SH-SY5Y (cell line): ENCODE measurements around the gene PRKAA1.

Experiments used
- GATA2 ChIP-seq: IDR thresholded peaks from 2 replicates; pipeline ENCODE4 v1.6.1; 2011; ENCODE audit warnings: mild to moderate bottlenecking, low read depth, low read length
- GATA3 ChIP-seq: IDR thresholded peaks from 2 replicates; pipeline ENCODE4 v1.6.1; 2011; ENCODE audit warnings: low read depth, mild to moderate bottlenecking, low read length, moderate library complexity

Gene PRKAA1

GRCh38 chr5:40791715-40792139 lies 6.4 kb downstream of the PRKAA1 start:
- no peak for TF ChIP-seq GATA3
- no peak for TF ChIP-seq GATA2

GRCh38 chr5:40790947-40791593 lies 7.1 kb downstream of the PRKAA1 start:
- no peak for TF ChIP-seq GATA3
- no peak for TF ChIP-seq GATA2

GRCh38 chr5:40787986-40788385 lies 10.2 kb downstream of the PRKAA1 start:
- TF ChIP-seq GATA3 (no peak), GATA2 (no peak)

- no peak for TF ChIP-seq GATA3
- no peak for TF ChIP-seq GATA2
These were observed 13.3 kb downstream of the PRKAA1 start for GRCh38 chr5:40784916-40785315.

- no peak for TF ChIP-seq GATA2
- TF ChIP-seq GATA3: no peak
These were observed 14.0 kb downstream of the PRKAA1 start for GRCh38 chr5:40784027-40784653.

GRCh38 chr5:40781843-40782409 lies 16.2 kb downstream of the PRKAA1 start:
- no peak for TF ChIP-seq GATA3
- no peak for TF ChIP-seq GATA2

- TF ChIP-seq GATA2 (no peak), GATA3 (no peak)
These were observed 17.3 kb downstream of the PRKAA1 start for GRCh38 chr5:40780858-40781257.

GRCh38 chr5:40780199-40780598 lies 18.0 kb downstream of the PRKAA1 start:
- no peak for TF ChIP-seq GATA3
- no peak for TF ChIP-seq GATA2

- TF ChIP-seq GATA2 (no peak), GATA3 (no peak)
These were observed 18.6 kb downstream of the PRKAA1 start for GRCh38 chr5:40779561-40779960.

GRCh38 chr5:40778133-40778532 lies 20.0 kb downstream of the PRKAA1 start:
- TF ChIP-seq GATA2 (no peak), GATA3 (no peak)

- TF ChIP-seq GATA3: no peak
- TF ChIP-seq GATA2: no peak
These were observed 21.6 kb downstream of the PRKAA1 start for GRCh38 chr5:40776658-40776977.

- no peak for TF ChIP-seq GATA3
- TF ChIP-seq GATA2: no peak
These were observed 22.1 kb downstream of the PRKAA1 start for GRCh38 chr5:40775846-40776657.

- TF ChIP-seq GATA3: no peak
- TF ChIP-seq GATA2: no peak
These were observed 22.9 kb downstream of the PRKAA1 start for GRCh38 chr5:40775085-40775845.

- TF ChIP-seq GATA3 (no peak), GATA2 (no peak)
These were observed 23.6 kb downstream of the PRKAA1 start for GRCh38 chr5:40774623-40775022.
